Gastrocnemius medialis (tissue), 4 donors: ENCODE results near the gene FOS.

Experiments used
- CTCF ChIP-seq, 5 experiments: fragments of 450-650 bp in 3 of 5; fragments of 200-600 bp in 2 of 5; sonication (generic) in 2 of 5; IDR thresholded peaks in 4 of 5; conservative IDR thresholded peaks in 1 of 5; 1 replicate in 4 of 5; 2 replicates in 1 of 5; pipeline ENCODE4 v1.5.1; 2016 to 2019; ENCODE audit warnings: antibody characterized with exemption in 5 of 5, mild to moderate bottlenecking in 3 of 5, moderate library complexity in 3 of 5
- POLR2A ChIP-seq, 2 donors: fragments of 450-650 bp; IDR thresholded peaks; one replicate each; pipeline ENCODE4 v1.6.1; 2017; ENCODE audit warnings: antibody characterized with exemption in 2 of 2, mild to moderate bottlenecking in 2 of 2, moderate library complexity in 2 of 2

DNA sequence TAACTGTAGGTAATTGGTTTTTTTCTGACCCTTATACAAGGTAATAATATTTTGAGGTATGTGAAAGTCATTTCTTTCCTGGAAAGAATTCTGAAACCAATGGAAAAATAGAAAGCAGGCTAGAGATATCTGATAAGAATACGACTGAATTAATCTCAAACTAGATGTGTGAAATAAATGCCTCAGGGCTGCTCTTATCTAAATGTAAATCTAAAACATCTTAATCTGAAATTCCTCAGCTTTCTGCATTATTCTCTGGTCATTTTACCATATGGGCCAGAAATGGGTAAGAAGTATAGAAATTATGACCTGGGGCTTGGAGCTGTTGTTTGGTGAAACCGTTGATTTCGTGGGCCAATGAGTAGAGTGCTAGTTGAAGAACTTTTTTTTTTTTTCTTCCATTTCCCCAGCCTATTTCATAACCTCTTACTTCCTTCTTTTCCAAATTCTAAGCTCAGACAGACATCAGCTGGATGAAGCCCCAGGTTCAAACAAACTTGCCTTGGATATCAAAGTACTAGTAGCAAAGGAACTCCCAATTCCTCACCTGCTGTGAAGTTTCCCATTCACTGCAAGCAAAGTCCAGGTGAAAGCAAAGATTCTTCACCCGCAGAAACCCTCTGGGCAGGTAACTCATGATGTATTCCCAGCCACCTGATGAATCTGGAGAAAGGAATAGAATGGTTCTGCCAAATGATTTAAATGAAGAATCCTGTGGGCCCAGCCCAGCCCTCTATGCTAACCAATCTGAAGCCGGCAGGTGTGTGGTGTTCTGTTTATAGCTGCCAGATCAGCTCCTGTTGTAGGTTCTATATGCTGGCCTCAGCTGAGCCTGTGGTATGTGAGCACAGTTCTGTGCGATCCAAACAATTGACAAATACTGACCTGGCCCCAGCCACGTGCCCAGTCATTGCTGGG is 9.7 kb upstream of the FOS start:
- TF ChIP-seq CTCF (IDR thresholded peaks at IDR 0.05 in 4 of 5, conservative IDR thresholded peaks at IDR 0.05 in 1 of 5) (no peak), POLR2A (IDR thresholded peaks at IDR 0.05) (no peak)
